Spinal cord (tissue), 10 donors: ENCODE data around the gene TBX10. TPM values are rescaled to one million over a fixed set of nuclear protein-coding genes. Genes with fewer than 3 reads are reported as not detected.
A peak's percentile ranks its signal among the peaks of the same experiment; 100 is the strongest.

Experiments used
- DNase-seq, 6 donors: peaks; one replicate each; pipeline versions ENCODE4 v3.0.0 to v3.0.0-alpha.2; 2013 to 2015; ENCODE audit warnings: low spot score in 6 of 6, low read depth in 4 of 6
- H3K27ac ChIP-seq: one replicate; pipeline ENCODE4 v1.5.1; 2013; ENCODE audit warnings: low read depth, low read length, control low read depth
- H3K27me3 ChIP-seq: one replicate; pipeline ENCODE4 v1.6.1; 2013; ENCODE audit warnings: low read length; ENCODE audit not compliant: control insufficient read depth, insufficient read depth
- H3K36me3 ChIP-seq: one replicate; pipeline ENCODE4 v1.6.1; 2013; ENCODE audit warnings: low read length; ENCODE audit not compliant: control insufficient read depth, insufficient read depth
- H3K4me1 ChIP-seq: one replicate; pipeline ENCODE4 v1.6.1; 2013; ENCODE audit warnings: low read length; ENCODE audit not compliant: control insufficient read depth, insufficient read depth
- H3K4me3 ChIP-seq: one replicate; pipeline ENCODE4 v1.5.1; 2013; ENCODE audit warnings: low read depth, low read length, control low read depth
- H3K9me3 ChIP-seq: one replicate; pipeline ENCODE4 v1.6.1; 2013; ENCODE audit warnings: low read length; ENCODE audit not compliant: control insufficient read depth, insufficient read depth
- WGBS: methylation state at CpG from one replicate; pipeline ENCODE4 v1.1.5; 2013; ENCODE audit warnings: missing lambda C conversion rate; ENCODE audit not compliant: insufficient coverage; 5-methylcytosine and 5-hydroxymethylcytosine counted together
- polyA plus RNA-seq, 2 donors: library from polyadenylated mRNA; unstranded; fragments of 120-200 nt; gene quantifications; one replicate each; pipeline ENCODE4 v1.2.1, GENCODE V29; 2013; ENCODE audit not compliant: insufficient read length in 2 of 2
- total RNA-seq, 2 donors: library from RNA; depleted of rRNA in 1 of 2; stranded (reverse); fragments of 120-200 nt in 1 of 2; fragments of >200 nt in 1 of 2; gene quantifications; one replicate each; pipeline versions ENCODE4 v1.2.3 to v1.2.4, GENCODE V29; 2013 to 2014
- donor health status: healthy.

The TBX10 gene
- total and polyA plus RNA-seq, 4 donors = not detected

DNA sequence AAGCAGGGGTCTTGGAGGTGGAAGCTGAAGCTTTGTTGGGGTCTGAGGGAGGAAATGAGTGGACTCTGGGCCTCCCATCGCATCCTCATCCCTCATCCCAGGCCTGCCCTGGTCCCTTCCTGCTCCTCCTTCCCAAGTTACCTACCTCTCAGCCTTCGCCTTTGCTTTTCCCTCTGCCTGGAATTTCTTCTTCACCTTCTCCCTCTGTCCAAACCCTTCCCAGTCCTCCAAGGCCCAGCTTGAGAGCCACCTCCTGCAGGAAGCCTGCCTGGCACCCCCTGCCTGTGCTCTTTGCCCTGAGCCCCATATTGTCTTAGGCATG lies 7.7 kb downstream of the TBX10 start:
- WGBS = 96% methylated on average over 2 of the region's 2 CpGs
- no peaks in the 10 kb centered on the region for H3K27me3 ChIP-seq
- H3K27ac ChIP-seq = no peak overlapping the region
- no peaks in the 10 kb centered on the region for H3K9me3 ChIP-seq
- H3K36me3 ChIP-seq = no peaks in the 10 kb centered on the region
- H3K4me1 ChIP-seq = peaks cover 25% of the 10 kb centered on the region
- DNase-seq = no peak
- H3K4me3 ChIP-seq = no peak overlapping the region

GRCh38 chr11:67631411-67631810 lies 8.2 kb downstream of the TBX10 start:
- 84% methylated on average over 7 of the region's 7 CpGs for WGBS
- no peaks in the 10 kb centered on the region for H3K9me3 ChIP-seq
- no peaks in the 10 kb centered on the region for H3K27me3 ChIP-seq
- peaks cover 25% of the 10 kb centered on the region for H3K4me1 ChIP-seq
- no peak overlapping the region for H3K27ac ChIP-seq
- no peak overlapping the region for H3K4me3 ChIP-seq
- DNase-seq = no peak
- H3K36me3 ChIP-seq = no peaks in the 10 kb centered on the region

DNA sequence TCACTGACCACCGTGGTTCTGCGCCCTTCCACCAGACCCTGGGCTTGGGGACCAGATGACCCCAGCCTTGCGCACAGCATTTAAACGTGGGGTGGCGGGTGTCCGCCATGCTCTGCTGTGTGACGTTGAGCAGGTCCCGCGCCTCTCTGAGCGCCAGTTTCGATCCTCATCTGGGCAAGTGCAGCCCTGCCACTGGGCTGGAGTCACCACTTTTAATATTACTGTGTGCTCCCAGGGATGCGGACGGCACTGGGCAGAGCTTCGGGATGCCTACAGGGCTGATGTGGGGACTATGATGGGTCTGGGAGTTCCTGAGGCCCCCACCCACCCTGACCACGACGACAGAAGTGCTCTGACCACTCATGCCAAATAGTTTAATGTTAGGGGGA lies 8.6 kb downstream of the TBX10 start:
- WGBS = 58% methylated on average over 11 of the region's 16 CpGs

GRCh38 chr11:67630228-67630942 lies 9.2 kb downstream of the TBX10 start:
- peaks cover 25% of the 10 kb centered on the region for H3K4me1 ChIP-seq
- peak; percentile 65 to 99 (median 92) for DNase-seq
- H3K9me3 ChIP-seq = no peaks in the 10 kb centered on the region
- peak overlapping the region; percentile 90 for H3K27ac ChIP-seq
- under 1% methylated on average over 54 of the region's 70 CpGs for WGBS
- no peaks in the 10 kb centered on the region for H3K27me3 ChIP-seq
- peak overlapping the region; percentile 90 for H3K4me3 ChIP-seq
- no peaks in the 10 kb centered on the region for H3K36me3 ChIP-seq

More for the DNA sequence above, 8.6 kb downstream of the TBX10 start:
- Histone ChIP-seq H3K27me3 (no peaks in the 10 kb centered on the region), H3K4me3 (peak overlapping the region; percentile 90), H3K27ac (peak overlapping the region; percentile 90), H3K4me1 (peaks cover 25% of the 10 kb centered on the region), H3K9me3 (no peaks in the 10 kb centered on the region), H3K36me3 (no peaks in the 10 kb centered on the region)
- no peak for DNase-seq

- peak within 1 kb of the TSS; percentile 90 for H3K27ac ChIP-seq
- peak within 1 kb of the TSS; percentile 90 for H3K4me3 ChIP-seq
- peak in 2 of 6 donors; percentile 88 for DNase-seq
- under 1% methylated on average over 99 of the region's 102 CpGs for WGBS
- H3K36me3 ChIP-seq = no peaks in the 10 kb centered on the region
- peaks cover 25% of the 10 kb centered on the region for H3K4me1 ChIP-seq
- H3K27me3 ChIP-seq = no peaks in the 10 kb centered on the region
- no peaks in the 10 kb centered on the region for H3K9me3 ChIP-seq
These were observed 10.0 kb downstream of the TBX10 start, which contains the start of gene NUDT8 for GRCh38 chr11:67629386-67630227. NUDT8 (minus strand) TSS chr11:67629937; CDS start chr11:67629911, 26 bp downstream.

- Histone ChIP-seq H3K36me3 (no peaks in the 10 kb centered on the region), H3K27ac (no peak overlapping the region), H3K9me3 (no peaks in the 10 kb centered on the region), H3K4me3 (no peak overlapping the region), H3K27me3 (no peaks in the 10 kb centered on the region), H3K4me1 (peaks cover 25% of the 10 kb centered on the region)
- no peak for DNase-seq
- 51% methylated on average over 24 of the region's 25 CpGs for WGBS
These were observed 10.7 kb downstream of the TBX10 start for GRCh38 chr11:67628710-67629385.

GRCh38 chr11:67627812-67628624 lies 11.5 kb downstream of the TBX10 start:
- WGBS = 87% methylated on average over 12 of the region's 15 CpGs
- Histone ChIP-seq H3K27ac (no peak overlapping the region), H3K4me1 (peaks cover 25% of the 10 kb centered on the region), H3K27me3 (no peaks in the 10 kb centered on the region), H3K36me3 (no peaks in the 10 kb centered on the region), H3K9me3 (no peaks in the 10 kb centered on the region), H3K4me3 (no peak overlapping the region)
- DNase-seq = no peak

DNA sequence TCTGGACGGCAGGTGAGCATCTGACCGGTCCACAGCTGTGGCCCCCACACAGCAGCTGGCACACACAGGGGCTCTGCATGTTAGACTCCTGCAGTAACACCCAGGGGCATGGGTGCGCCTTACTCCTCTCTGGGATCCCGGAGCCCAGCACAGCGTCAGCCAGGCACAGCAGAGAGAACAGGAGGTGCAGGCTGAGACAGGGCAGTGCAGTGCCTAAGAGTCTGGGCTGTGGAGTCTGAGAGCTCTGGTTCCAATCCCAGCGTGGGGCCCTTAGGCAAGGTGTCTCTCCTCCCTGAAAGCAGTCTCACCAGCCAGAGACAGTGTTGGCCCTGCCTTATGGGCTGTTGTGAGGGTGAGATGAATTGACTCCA lies 12.1 kb downstream of the TBX10 start:
- Histone ChIP-seq H3K27me3 (no peaks in the 10 kb centered on the region), H3K27ac (no peak overlapping the region), H3K36me3 (no peaks in the 10 kb centered on the region), H3K4me3 (no peak overlapping the region), H3K4me1 (peaks cover 25% of the 10 kb centered on the region), H3K9me3 (no peaks in the 10 kb centered on the region)
- no peak for DNase-seq
- WGBS = 89% methylated on average over 6 of the region's 6 CpGs

- no peak overlapping the region for H3K4me3 ChIP-seq
- no peaks in the 10 kb centered on the region for H3K27me3 ChIP-seq
- H3K36me3 ChIP-seq = no peaks in the 10 kb centered on the region
- no peaks in the 10 kb centered on the region for H3K9me3 ChIP-seq
- H3K4me1 ChIP-seq = peaks cover 25% of the 10 kb centered on the region
- no peak for DNase-seq
- 73% methylated on average over 8 of the region's 10 CpGs for WGBS
- no peak overlapping the region for H3K27ac ChIP-seq
These were observed 12.6 kb downstream of the TBX10 start for GRCh38 chr11:67626970-67627369.
